Endothelial cell (in vitro differentiated cells): ENCODE data around the gene ANKFY1. TPM values are rescaled to one million over a fixed set of nuclear protein-coding genes. Genes with fewer than 3 reads are reported as not detected.

Source experiments
- DNase-seq: peaks from one replicate; pipeline ENCODE4 v3.0.0; 2021; ENCODE audit warnings: low spot score
- H3K27ac Mint-ChIP-seq: one replicate; pipeline ENCODE4 v1.8.0; 2021; ENCODE audit warnings: mixed read lengths, inconsistent platforms; ENCODE audit not compliant: unreplicated experiment
- H3K27me3 Mint-ChIP-seq: one replicate; pipeline ENCODE4 v1.8.0; 2021; ENCODE audit warnings: mild to moderate bottlenecking, moderate library complexity, mixed read lengths, inconsistent platforms; ENCODE audit not compliant: unreplicated experiment
- H3K36me3 Mint-ChIP-seq: one replicate; pipeline ENCODE4 v1.8.0; 2021; ENCODE audit warnings: mild to moderate bottlenecking, low read depth, mixed read lengths, inconsistent platforms; ENCODE audit not compliant: unreplicated experiment
- H3K4me1 Mint-ChIP-seq: one replicate; pipeline ENCODE4 v1.8.0; 2021; ENCODE audit warnings: mild to moderate bottlenecking, mixed read lengths, inconsistent platforms; ENCODE audit not compliant: unreplicated experiment
- H3K4me3 Mint-ChIP-seq: one replicate; pipeline ENCODE4 v1.8.0; 2021; ENCODE audit warnings: mild to moderate bottlenecking, mixed read lengths, inconsistent platforms; ENCODE audit not compliant: unreplicated experiment
- H3K9me3 Mint-ChIP-seq: one replicate; pipeline ENCODE4 v1.8.0; 2021; ENCODE audit warnings: mixed read lengths, inconsistent platforms; ENCODE audit not compliant: unreplicated experiment
- CTCF ChIP-seq: fragments of 200-600 bp; sonication (generic); IDR thresholded peaks from one replicate; pipeline ENCODE4 v1.5.0; 2021; ENCODE audit warnings: antibody characterized with exemption; ENCODE audit not compliant: unreplicated experiment
- total RNA-seq: library from RNA; stranded (reverse); fragmentation: NEBNext Ultra II Directional; extraction: Animal tissue kit (Norgen Biotek cat#: 25700); gene quantifications from one replicate; pipeline ENCODE4 v1.2.1, GENCODE V29; 2021; ENCODE audit not compliant: unreplicated experiment

The ANKFY1 gene
- total RNA-seq, 1 donor from 2014 or later, result 41.6 TPM

GRCh38 chr17:4246674-4247073 is 17.1 kb downstream of the ANKFY1 start:
- H3K36me3 Mint-ChIP-seq, result peaks cover 4% of the 10 kb centered on the region
- no peak overlapping the region for H3K27ac Mint-ChIP-seq
- H3K27me3 Mint-ChIP-seq, result peaks cover 4% of the 10 kb centered on the region
- H3K9me3 Mint-ChIP-seq, result no peaks in the 10 kb centered on the region
- H3K4me1 Mint-ChIP-seq, result no peaks in the 10 kb centered on the region
- no peak for TF ChIP-seq CTCF
- DNase-seq, result no peak
- H3K4me3 Mint-ChIP-seq, result no peak overlapping the region

GRCh38 chr17:4241535-4241934 is 22.2 kb downstream of the ANKFY1 start:
- no peak overlapping the region for H3K4me3 Mint-ChIP-seq
- peaks cover 9% of the 10 kb centered on the region for H3K36me3 Mint-ChIP-seq
- TF ChIP-seq CTCF, result no peak
- H3K27me3 Mint-ChIP-seq, result peaks cover 4% of the 10 kb centered on the region
- H3K27ac Mint-ChIP-seq, result no peak overlapping the region
- no peaks in the 10 kb centered on the region for H3K9me3 Mint-ChIP-seq
- H3K4me1 Mint-ChIP-seq, result no peaks in the 10 kb centered on the region
- no peak for DNase-seq

- H3K4me3 Mint-ChIP-seq, result no peak overlapping the region
- no peaks in the 10 kb centered on the region for H3K4me1 Mint-ChIP-seq
- H3K9me3 Mint-ChIP-seq, result no peaks in the 10 kb centered on the region
- H3K36me3 Mint-ChIP-seq, result peaks cover 12% of the 10 kb centered on the region
- H3K27ac Mint-ChIP-seq, result no peak overlapping the region
- no peak for TF ChIP-seq CTCF
- H3K27me3 Mint-ChIP-seq, result no peaks in the 10 kb centered on the region
- DNase-seq, result no peak
These were observed 27.3 kb downstream of the ANKFY1 start for GRCh38 chr17:4236456-4236855.

- TF ChIP-seq CTCF, result no peak
- DNase-seq, result no peak
- H3K4me3 Mint-ChIP-seq, result no peak overlapping the region
- H3K27ac Mint-ChIP-seq, result no peak overlapping the region
- peaks cover 8% of the 10 kb centered on the region for H3K36me3 Mint-ChIP-seq
- H3K9me3 Mint-ChIP-seq, result no peaks in the 10 kb centered on the region
- no peaks in the 10 kb centered on the region for H3K4me1 Mint-ChIP-seq
- H3K27me3 Mint-ChIP-seq, result no peaks in the 10 kb centered on the region
These were observed 28.2 kb downstream of the ANKFY1 start for GRCh38 chr17:4235372-4236279.

- no peaks in the 10 kb centered on the region for H3K9me3 Mint-ChIP-seq
- peaks cover 6% of the 10 kb centered on the region for H3K36me3 Mint-ChIP-seq
- no peaks in the 10 kb centered on the region for H3K27me3 Mint-ChIP-seq
- TF ChIP-seq CTCF, result no peak
- H3K4me1 Mint-ChIP-seq, result no peaks in the 10 kb centered on the region
- H3K4me3 Mint-ChIP-seq, result no peak overlapping the region
- no peak overlapping the region for H3K27ac Mint-ChIP-seq
- no peak for DNase-seq
These were observed 29.4 kb downstream of the ANKFY1 start for GRCh38 chr17:4234401-4234800.
